SHP77 (cell line): Measurements from ENCODE around the gene FOSL1.
"Not testable (repeated sequence)": the region's sequence is repeated elsewhere in the genome, so short reads cannot be mapped to it uniquely, and the experiment has no call there.

ENCODE experiments used
- DNase-seq, 2 experiments: peaks; one replicate each; lab custom pipeline; 2025; lab: John Stamatoyannopoulos, UW

The FOSL1 gene

DNA sequence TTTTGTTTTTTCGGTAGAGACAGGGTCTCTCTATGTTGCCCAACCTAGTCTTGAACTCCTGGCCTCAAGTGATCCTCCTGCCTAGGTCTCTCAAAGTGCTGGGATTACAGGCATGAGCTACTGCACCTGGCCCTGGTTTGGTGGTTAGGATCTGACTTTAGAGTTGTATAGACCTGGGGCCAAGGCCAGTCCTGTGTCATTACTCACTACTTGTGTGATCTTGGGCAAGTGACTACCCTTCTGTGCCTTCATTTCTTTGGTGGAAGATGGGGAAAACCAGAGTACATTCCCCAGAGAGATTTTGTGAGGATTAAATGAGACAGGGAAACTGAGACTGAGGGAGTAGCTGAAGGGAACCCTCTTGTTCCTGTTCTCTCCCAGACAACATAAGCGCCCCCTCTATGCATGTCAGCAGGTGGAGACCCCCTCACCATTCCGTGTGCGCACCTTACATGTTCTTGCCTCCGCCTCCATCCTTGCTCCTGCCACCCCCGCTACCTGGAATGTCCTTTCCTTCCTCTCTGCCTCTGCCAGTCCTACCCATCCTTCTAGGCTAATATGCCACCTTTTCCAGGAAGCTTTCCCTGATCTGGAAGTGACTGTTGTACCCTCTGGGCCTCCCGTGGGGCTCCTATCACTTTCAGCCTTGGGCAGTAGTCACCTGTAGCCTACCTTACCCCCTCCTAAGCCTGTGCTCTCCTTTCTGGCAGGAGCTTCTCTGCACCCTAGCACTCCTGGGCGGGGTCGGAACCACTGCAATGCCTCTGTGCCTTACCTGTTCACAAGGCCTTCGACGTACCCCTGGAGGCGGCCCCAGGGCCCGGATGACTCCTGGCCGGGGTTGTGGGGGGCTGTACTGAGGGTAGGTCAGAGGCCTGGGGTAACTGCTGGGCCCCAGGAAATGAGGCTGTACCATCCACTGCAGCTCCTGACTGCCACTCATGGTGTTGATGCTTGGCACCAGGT lies 3.9 kb downstream of the FOSL1 start:
- DNase-seq = no peak

- DNase-seq = no peak
These were observed 4.7 kb downstream of the FOSL1 start for GRCh38 chr11:65895482-65895981.

- DNase-seq = no peak
These were observed 6.1 kb downstream of the FOSL1 start for GRCh38 chr11:65894034-65894591.

GRCh38 chr11:65892661-65893317 lies 7.4 kb downstream of the FOSL1 start:
- no peak for DNase-seq

- not testable (repeated sequence) for DNase-seq
These were observed 8.0 kb downstream of the FOSL1 start for GRCh38 chr11:65892137-65892540.

GRCh38 chr11:65891219-65892136 lies 8.7 kb downstream of the FOSL1 start:
- peak; percentile 51 to 71 for DNase-seq

- DNase-seq = peak; percentile 83 to 90
These were observed 9.6 kb downstream of the FOSL1 start, which contains the start of gene CCDC85B for GRCh38 chr11:65890324-65891218. TSS of gene CCDC85B (plus strand) at chr11:65890673. CDS start at chr11:65890784, 111 bp downstream.

DNA sequence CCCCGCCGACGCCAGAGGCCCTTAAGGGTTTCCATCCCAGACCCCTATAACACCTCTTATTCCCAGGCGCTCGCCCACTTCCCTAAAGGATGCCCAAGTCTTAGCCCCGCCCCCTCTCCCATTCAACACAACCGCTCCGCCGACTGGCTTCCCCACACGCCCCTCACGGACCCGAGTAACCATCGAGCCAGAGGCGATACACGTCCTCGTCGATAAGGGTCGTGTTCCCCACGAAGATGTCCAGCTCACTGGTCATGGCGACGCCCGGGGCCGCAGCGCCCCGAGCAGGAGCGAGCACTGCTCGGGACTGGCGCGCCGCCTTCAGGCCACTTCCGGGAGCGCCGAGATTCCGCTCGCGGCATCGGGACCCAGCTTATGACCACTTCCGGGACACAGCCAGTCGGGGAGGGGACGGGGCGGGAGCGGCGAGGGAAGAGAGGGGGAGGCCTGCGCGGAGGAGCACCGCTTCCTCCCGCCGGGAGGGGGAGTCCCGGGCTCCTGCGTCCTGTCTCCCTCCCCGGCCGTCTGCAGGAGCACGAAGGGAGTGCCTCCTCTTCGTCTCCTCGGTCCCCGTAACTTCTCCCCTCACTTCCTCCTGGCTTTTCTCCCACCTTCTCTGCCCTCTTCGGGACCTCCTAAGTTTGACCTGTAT lies 11.9 kb downstream of the FOSL1 start, which contains the start of gene FIBP:
FIBP (minus strand) TSS at position 309 of the 652 bp plus-strand sequence; CDS start at position 256, 53 bp downstream.
- peak; percentile 92 to 94 for DNase-seq

DNA sequence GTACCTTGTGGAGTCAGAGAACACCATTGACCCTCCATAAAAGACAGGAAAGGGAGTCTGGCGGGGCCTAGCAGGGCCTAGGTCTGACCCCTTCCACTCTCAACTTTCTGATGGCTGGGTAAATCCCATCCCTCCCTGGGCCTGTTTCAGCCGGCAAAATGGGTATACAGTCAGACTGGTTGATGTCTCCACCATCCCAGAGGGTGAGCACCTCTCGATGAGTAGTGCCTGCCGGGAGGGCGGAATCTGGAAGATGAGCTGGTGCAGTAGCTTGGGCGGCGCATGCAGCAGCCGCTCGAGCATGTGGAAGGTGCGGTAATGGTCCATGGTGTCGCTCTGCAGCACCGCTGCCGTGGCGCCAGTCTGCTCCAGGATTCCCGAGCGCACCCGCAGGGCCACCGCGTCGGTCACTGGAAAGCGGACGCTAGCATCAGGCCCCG lies 12.4 kb downstream of the FOSL1 start:
- DNase-seq = no peak

- no peak for DNase-seq
These were observed 13.1 kb downstream of the FOSL1 start for GRCh38 chr11:65886826-65887722.

DNA sequence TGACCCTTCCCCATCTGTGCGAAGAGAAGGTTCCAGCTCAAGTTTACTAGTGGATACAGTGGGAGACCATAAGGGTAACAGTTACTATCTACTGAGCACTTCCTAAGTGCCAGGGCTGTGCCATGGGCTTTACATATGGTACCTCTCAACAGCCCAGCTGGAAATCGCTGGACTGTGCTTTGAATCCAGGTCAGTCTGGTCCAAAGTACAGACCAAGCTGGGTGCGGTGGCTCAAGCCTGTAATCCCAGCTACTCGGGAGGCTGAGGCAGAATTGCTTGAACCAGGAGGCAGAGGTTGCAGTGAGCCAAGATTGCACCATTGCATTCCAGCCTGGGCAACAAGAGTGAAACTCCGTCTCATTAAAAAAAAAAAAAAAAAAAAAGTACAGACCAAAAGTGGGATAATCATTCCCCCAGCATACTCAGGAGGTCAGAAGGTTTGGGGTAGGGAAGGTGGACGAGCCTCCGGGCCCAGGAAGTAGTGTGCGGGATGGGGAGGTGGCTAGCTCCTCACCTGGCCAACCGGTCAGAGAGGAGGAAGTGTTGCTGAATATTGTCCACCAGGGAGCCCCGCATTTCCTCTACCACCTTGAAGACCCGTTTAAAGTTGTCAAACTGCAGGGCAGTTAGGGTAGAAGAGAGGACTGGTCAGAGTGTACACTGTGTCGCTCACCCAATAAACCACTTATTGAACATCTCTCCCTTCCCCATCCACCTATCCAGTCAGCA lies 14.2 kb downstream of the FOSL1 start:
- no peak for DNase-seq

GRCh38 chr11:65885231-65885630 lies 15.0 kb downstream of the FOSL1 start:
- no peak for DNase-seq

DNA sequence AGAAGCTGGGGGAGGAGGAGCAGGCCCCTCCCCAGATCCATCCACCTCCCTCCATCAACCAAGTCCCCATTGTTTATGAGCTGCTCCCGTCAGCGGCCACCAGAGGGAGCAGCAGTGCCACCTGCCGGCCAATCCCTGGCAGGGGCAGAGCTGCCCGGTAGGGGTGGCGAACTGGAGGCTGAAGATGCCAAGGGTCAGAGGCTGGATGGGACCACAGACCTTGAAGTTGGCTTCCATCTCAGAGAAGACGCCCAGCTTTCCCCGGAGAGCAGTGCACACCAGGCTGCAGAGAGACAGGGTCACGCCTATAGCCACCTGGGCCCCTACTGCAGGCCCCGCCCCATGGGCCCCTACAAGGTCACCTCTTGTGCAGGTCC lies 15.5 kb downstream of the FOSL1 start:
- peak; percentile 57 to 64 for DNase-seq

DNA sequence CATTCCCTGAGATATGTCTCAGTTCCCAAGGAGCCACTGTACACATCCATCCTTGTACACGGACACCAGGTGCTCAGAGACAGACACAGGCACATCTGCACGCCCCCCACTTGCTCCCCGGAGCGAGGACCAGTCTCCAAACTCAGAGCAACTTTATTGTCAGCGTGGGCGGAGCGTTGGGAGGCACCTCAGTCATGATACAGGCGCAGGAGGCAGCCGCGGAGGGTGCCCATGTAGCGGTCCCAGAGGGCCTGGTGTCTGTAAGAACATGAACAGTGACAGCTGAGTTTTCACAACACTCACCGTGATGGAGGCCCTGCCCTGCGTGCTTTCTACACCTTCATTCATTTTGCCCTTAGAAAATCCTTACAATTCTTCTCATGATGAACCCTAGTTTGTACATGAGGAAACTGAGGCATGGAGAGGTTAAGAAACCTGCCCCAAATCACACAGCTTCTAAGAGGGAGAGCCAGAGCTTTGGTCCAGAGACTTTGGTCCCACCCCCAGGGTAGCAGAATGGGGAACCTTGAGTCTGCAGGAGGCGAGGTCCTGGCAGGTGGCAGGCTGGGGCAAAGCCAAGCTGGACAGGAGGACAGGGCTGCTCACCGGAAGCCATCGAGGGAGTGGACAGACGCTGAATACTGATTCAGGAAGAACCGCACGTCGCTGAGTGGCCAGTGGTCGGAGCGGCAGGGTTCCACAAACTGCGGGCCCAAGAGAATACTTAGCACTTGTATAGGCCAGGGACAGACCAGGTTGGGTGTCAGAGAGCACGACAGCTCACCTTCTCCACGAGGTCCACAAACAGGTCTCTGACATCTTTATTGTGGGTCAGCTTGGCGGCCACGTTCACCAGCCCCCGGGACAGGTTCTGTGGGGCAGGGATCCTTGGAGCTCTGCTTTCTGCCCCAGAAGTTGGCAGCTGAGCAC lies 16.1 kb downstream of the FOSL1 start:
- DNase-seq = no peak

DNA sequence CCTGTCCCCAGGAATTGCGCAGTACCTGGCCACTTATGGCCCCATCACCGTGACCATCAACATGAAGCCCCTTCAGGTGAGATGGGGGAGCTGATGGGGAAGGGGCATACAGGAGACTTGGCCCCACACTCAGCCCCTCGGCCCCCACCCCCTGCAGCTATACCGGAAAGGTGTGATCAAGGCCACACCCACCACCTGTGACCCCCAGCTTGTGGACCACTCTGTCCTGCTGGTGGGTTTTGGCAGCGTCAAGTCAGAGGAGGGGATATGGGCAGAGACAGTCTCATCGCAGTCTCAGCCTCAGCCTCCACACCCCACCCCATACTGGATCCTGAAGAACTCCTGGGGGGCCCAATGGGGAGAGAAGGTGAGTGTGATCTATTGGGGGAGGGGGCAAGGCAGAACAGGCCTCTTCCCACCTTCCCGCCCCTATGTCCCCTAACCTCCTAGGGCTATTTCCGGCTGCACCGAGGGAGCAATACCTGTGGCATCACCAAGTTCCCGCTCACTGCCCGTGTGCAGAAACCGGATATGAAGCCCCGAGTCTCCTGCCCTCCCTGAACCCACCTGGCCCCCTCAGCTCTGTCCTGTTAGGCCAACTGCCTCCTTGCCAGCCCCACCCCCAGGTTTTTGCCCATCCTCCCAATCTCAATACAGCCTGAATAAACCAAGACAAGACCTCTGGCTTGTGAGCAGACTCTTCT lies 17.0 kb downstream of the FOSL1 start:
- DNase-seq = no peak
